GOT3 (cell line): Measurements from ENCODE around the gene ODAD3.

ENCODE experiments used
- DNase-seq: peaks from one replicate; lab custom pipeline; 2025; ENCODE audit warnings: mixed read lengths; lab: John Stamatoyannopoulos, UW

ODAD3 gene

GRCh38 chr19:11375143-11375948 lies 59.6 kb downstream of the ODAD3 start:
- DNase-seq, result no peak

DNA sequence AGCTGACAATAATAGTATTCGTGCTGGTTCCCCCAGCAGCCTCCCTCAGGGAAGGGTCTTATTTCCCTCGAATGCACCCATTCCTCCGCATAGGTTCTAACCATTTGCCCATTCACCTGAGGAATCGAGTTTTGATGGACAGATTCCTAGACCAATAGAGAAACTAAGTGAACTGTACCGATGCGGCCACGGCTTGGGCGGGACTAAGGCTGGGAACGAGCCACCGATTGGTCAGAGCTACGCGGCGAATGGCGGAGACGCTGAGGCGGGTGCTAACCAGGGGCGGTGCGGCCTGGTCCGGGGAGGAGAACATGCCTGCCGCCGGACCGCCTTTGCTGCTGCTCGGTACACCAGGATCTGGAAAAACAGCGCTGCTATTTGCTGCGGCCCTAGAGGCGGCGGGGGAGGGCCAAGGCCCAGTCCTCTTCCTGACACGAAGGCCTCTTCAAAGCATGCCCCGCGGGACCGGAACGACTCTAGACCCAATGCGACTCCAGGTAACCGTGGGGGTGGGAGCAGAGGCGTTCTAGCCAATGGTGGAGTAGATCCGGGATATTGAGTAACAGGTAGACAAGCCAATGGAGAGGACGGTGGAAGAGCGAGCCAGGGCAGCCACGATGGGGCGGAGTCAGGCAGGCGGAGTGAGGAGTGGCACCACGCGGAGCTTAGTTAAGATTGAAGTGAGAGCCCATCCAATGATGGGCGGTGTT lies 60.3 kb downstream of the ODAD3 start, which contains the start of gene SWSAP1:
SWSAP1 (plus strand) TSS at position 234 of the 710 bp plus-strand sequence; CDS start at position 249, 15 bp downstream.
- DNase-seq, result peak; percentile 95

GRCh38 chr19:11373885-11374432 lies 61.0 kb downstream of the ODAD3 start:
- no peak for DNase-seq

DNA sequence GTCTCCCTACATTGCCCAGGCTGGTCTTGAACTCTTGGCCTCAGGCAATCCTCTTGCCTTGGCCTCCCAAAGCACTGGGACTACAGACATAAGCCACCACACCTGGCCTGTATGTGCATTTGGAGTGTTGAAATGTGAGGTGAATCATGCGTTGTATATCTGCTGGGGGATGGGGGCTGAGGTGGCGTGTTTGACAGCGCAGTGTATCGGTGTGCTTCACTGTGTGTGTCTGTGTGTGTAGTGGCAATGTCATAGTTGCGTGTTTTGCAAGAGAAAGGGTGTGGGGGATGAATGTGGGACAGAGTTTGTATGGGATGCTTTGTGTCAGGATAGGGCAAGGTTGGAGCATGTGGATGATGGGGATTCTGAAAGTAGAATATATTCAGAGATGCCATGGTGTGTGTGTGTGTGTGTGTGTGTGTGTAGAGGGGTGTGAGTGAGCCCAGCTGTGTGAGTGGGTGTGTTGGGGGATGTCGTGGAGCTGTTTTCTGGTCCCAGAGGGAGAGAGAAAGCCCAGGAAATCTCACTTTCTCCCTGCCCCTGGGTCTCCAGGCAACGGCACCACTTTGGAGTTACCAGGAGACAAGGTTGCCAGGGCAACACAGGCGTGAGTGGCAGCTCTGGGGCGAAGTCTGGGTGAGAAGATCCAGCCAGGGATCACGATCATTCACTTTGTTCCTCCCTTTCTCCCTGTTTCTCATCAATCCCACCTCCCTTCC lies 61.6 kb downstream of the ODAD3 start:
- no peak for DNase-seq

- no peak for DNase-seq
Observed at GRCh38 chr19:11370744-11371143, 64.2 kb downstream of the ODAD3 start.
